GM21367 (cell line): ENCODE measurements around the gene SLC13A5.

ENCODE experiments used
- ATAC-seq: cut with Tn5 transposase; IDR thresholded peaks from one replicate; pipeline ENCODE4 v1.9.1; 2021; ENCODE audit not compliant: unreplicated experiment

Gene SLC13A5

GRCh38 chr17:6684881-6685767 is 28.0 kb downstream of the SLC13A5 start:
- no peak for ATAC-seq

DNA sequence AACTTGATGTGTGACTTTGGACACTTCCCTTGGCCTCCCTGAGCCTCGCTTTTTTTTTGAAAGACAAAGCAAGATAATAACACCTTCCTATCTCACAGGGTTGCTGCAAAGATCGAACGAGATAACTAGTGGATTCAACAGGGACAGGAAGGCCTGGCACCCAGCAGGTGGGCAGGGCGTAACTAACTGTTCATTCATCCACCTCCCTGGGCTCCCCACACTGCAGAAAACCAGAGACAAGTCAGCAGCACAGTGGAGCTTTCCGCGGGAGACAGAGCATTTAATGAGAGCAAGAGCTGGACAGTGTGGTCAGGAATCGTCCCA is 28.7 kb downstream of the SLC13A5 start:
- no peak for ATAC-seq

DNA sequence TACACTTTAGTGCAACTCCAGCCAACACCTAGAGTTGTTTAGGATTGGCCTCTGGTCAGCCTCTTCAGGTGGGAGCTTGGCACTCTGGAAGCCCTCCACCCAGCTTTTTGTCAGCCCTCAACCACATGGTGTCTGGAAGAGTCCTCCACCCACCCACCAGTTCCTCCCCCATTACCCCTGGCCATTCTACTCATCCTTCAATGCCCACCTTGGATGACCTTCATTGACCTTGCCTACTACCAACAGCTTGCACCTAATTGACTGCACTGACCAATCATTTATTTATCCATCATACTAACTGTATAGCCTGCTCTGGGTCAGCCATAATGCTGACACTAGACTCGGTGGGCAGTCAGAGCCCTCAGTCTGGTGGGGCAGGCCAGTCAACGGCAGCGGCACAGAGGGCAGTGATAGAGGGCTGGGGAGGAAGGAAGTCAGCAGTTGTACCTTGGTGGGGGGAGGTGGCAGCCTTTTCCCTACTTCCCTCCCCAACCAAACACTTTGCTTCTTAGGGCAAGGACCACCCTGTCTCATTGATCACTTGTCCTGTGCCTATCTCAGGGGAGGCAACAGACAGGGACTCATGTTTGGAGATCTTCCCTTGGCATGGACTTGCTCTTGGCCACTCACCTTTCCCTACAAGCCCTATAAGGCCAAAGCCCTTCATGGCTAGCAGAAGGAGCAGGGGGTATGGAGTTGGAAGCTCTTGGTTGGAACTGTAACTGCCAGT is 29.3 kb downstream of the SLC13A5 start:
- no peak for ATAC-seq

- ATAC-seq: no peak
These were observed 30.0 kb downstream of the SLC13A5 start for GRCh38 chr17:6683081-6683684.

DNA sequence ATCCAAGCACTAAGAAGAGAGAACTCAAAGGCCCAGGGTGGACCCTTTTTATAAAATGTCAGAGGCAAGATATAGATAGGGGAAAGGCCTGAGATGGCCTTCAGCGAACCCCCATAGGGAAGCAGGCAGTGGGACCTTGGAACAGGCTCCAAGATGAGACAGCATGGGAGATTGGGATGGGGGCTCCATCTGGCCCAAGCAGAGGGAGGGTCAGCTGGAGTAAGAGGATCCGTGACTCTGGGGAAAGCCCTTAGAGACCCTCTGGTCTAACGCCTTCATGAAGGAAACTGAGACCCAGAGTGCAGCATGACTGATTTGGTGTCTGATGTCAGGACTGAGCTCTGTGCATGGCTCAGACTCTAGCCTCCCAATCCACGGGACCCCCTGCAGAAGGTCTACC is 30.8 kb downstream of the SLC13A5 start:
- no peak for ATAC-seq

DNA sequence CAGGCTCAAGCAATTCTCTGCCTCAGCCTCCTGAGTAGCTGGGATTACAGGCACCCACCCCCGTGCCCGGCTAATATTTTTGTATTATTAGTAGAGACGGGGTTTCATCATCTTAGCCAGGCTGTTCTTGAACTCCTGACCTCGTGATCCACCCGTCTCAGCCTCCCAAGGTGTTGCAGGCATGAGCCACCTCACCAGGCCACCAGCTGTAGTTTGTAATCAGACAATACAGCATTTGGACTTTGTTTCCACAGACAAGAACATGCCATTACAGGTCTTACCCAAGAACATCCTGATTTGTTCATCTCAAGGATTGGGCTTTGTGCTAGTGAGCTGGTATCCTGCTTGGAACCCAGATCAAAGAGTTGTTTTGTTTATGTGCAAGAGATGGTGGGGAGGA is 31.5 kb downstream of the SLC13A5 start:
- ATAC-seq: no peak

GRCh38 chr17:6681176-6681575 is 32.0 kb downstream of the SLC13A5 start:
- no peak for ATAC-seq

- no peak for ATAC-seq
These were observed 33.9 kb downstream of the SLC13A5 start for GRCh38 chr17:6679241-6679640.

GRCh38 chr17:6677946-6678345 is 35.2 kb downstream of the SLC13A5 start:
- no peak for ATAC-seq

DNA sequence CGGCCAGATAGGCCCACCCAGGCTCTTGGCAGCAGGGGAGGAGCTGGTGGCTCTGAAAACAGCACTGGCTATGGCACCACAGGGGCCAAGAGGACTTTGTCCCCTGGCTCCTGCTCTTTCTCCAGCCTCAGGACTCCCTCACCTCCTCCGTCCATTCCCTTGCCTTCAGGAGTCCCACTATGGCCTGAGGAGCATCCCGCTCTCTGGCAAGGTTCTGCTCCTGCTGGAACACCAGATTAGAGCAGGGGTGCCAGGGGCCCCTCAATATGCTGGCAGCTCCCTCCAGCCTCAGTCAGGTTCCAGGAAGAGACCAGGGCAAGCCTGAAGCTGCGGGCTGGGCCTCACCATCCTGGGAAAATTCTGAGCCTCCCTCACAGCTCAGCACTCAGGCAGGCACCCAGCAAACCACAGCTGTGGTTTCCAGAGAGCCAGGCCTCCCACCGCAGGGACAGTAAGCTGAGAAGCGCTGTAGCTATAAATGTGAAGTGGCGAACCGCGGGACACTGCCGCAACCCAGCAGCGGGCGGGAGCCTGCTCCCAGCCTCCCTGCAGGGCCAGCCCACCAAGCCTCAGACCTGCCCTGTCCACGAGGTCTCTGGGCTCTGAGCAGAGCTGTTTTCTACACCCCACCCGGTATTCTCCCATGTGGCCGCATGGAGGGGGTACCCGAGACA is 35.9 kb downstream of the SLC13A5 start:
- ATAC-seq: no peak

DNA sequence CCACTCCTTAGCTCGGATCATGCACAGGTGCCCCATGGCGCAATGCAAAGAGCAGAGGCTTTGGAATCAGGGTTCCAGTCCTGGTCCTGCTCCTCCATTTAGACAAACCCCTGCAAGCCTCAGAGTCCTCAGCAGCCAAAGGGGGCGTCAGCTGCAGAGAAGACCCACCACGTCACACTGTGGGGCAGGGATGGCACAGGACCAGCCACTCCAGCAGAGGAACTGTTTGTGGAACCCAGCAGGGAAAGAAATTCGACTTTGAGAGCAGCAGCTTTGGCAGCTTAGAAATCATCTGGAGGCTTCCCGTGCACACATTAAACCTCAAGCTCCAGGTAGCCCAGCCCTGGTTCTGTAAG is 36.4 kb downstream of the SLC13A5 start:
- ATAC-seq: no peak

GRCh38 chr17:6675201-6675825 is 37.9 kb downstream of the SLC13A5 start:
- ATAC-seq: no peak

GRCh38 chr17:6674586-6674985 is 38.6 kb downstream of the SLC13A5 start:
- ATAC-seq: no peak

GRCh38 chr17:6671431-6671830 is 41.7 kb downstream of the SLC13A5 start:
- no peak for ATAC-seq

DNA sequence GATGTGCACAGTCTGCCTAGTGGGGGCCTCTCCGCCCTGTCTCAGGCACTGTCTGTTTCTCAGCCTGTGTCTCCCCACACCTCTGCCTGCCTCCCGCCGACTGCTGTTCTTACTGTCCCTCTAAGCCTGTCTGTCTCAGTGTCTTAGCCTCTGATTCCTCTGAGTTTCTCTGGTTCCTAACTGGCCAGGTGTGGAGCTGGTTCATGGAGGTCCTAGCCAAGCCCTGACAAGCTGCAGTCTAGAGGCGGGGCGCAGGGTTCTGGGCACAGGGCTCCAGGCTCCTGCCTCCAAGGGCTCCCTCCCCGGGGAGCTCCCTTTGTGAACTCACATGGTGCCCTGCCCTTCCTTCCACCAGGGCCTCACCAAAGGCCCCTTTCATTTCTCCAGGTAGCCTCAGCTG is 42.2 kb downstream of the SLC13A5 start:
- ATAC-seq: no peak

- no peak for ATAC-seq
These were observed 42.6 kb downstream of the SLC13A5 start for GRCh38 chr17:6670571-6670970.

GRCh38 chr17:6669479-6670212 is 43.5 kb downstream of the SLC13A5 start:
- no peak for ATAC-seq

GRCh38 chr17:6668727-6669425 is 44.3 kb downstream of the SLC13A5 start:
- no peak for ATAC-seq

DNA sequence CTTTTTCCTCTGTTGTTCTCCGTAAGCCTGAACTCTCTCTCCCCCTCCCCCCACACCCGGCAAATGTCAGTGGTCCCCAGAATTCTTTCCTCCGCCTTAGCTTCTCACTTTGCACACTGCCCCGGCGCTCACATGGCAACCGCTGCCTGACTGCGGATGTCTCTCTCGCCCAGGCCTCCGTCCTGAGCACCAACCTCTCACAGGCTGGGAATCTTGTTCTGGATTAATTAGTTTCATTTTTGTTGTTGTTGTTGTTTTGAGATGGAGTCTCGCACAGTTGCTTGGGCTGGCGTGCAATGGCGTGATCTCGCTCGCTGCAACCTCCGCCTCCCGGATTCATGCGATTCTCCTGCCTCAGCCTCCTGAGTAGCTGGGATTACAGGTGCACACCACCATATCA is 45.0 kb downstream of the SLC13A5 start:
- no peak for ATAC-seq

- no peak for ATAC-seq
These were observed 45.7 kb downstream of the SLC13A5 start for GRCh38 chr17:6667516-6667915.
